Spleen (tissue), 7 donors: ENCODE data around the gene NR2F6.

Experiments
- CTCF ChIP-seq, 11 experiments: fragments of 200-600 bp in 7 of 11; fragments of 450-650 bp in 4 of 11; sonication (generic) in 4 of 11; IDR thresholded peaks in 8 of 11; conservative IDR thresholded peaks in 3 of 11; 1 replicate in 7 of 11; 2 replicates in 4 of 11; pipeline versions ENCODE4 v1.4.0 to v1.8.0; 2016 to 2021; ENCODE audit warnings: antibody characterized with exemption in 11 of 11, inconsistent platforms in 4 of 11, mild to moderate bottlenecking in 1 of 11
- POLR2A ChIP-seq, 3 donors: fragments of 450-650 bp; IDR thresholded peaks; one replicate each; pipeline ENCODE4 v1.5.1; 2017; ENCODE audit warnings: antibody characterized with exemption in 3 of 3, mild to moderate bottlenecking in 1 of 3
- donor health status: DM: no; HTN: no; CAD: no; lungs with moderate emphysema.
- donor health status: DM: no; HTN: no; CAD: no.
- donor health status: DM: no; HTN: no; CAD: no.

- TF ChIP-seq CTCF (IDR thresholded peaks at IDR 0.05 in 8 of 11, conservative IDR thresholded peaks at IDR 0.05 in 3 of 11) (no peak), POLR2A (IDR thresholded peaks at IDR 0.05) (no peak)
Measured at GRCh38 chr19:17234911-17235299, 10.8 kb downstream of the NR2F6 start.
